Muscle layer of colon (tissue), 2 donors: ENCODE results near the gene AGMO.

Experiments
- H3K27ac ChIP-seq: one replicate; pipeline ENCODE4 v1.7.0; 2013; ENCODE audit warnings: low read depth, mild to moderate bottlenecking, low read length, moderate library complexity
- H3K27me3 ChIP-seq, 2 donors: one replicate each; pipeline ENCODE4 v1.7.0; 2013; ENCODE audit warnings: low read length in 2 of 2, mild to moderate bottlenecking in 2 of 2; ENCODE audit not compliant: insufficient read depth in 2 of 2, control insufficient read depth in 1 of 2
- H3K36me3 ChIP-seq: one replicate; pipeline ENCODE4 v1.7.0; 2013; ENCODE audit warnings: mild to moderate bottlenecking, low read length; ENCODE audit not compliant: insufficient read depth
- H3K4me1 ChIP-seq: one replicate; pipeline ENCODE4 v1.7.0; 2013; ENCODE audit warnings: mild to moderate bottlenecking, low read length; ENCODE audit not compliant: insufficient read depth
- H3K4me3 ChIP-seq, 2 donors: one replicate each; pipeline ENCODE4 v1.7.0; 2013; ENCODE audit warnings: low read length in 2 of 2, low read depth in 1 of 2, mild to moderate bottlenecking in 1 of 2, moderate library complexity in 1 of 2
- H3K9ac ChIP-seq: one replicate; pipeline ENCODE4 v1.7.0; 2013; ENCODE audit warnings: low read length
- H3K9me3 ChIP-seq: one replicate; pipeline ENCODE4 v1.7.0; 2013; ENCODE audit warnings: mild to moderate bottlenecking, low read length
- donor health status: abdominal sarcoma.
- donor health status: Adenocarcinoma of cecum.

AGMO gene

DNA sequence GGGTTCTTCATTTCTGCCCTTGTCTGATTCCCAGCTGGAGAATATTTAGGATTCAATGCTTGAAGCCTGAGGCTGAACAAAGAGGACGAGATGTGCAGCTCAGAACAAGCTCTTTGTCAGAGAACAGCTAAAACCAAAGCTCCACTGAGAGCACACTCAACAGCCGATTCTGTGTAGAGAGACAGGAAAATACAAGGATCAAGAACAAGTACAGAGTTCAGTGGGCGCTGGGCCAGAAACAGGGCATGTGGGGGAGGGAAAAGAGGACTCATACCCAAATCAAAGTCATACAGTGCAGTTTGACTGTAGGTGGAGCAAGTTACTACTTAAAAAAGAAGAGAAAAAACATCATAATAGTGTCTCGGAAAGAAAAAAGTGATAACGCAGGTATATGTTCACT, at the start of gene AGMO:
Gene AGMO (minus strand): TSS at position 181 of the 400 bp plus-strand sequence.
- H3K4me3 ChIP-seq: no peak within 1 kb of the TSS
- H3K36me3 ChIP-seq: no peaks in the 10 kb centered on the region
- no peaks in the 10 kb centered on the region for H3K9me3 ChIP-seq
- no peak within 1 kb of the TSS for H3K27ac ChIP-seq
- no peaks in the 10 kb centered on the region for H3K27me3 ChIP-seq
- no peak within 1 kb of the TSS for H3K9ac ChIP-seq
- H3K4me1 ChIP-seq: no peaks in the 10 kb centered on the region

- H3K27me3 ChIP-seq: no peaks in the 10 kb centered on the region
- no peak overlapping the region for H3K4me3 ChIP-seq
- H3K9me3 ChIP-seq: no peaks in the 10 kb centered on the region
- H3K27ac ChIP-seq: no peak overlapping the region
- no peak overlapping the region for H3K9ac ChIP-seq
- H3K36me3 ChIP-seq: no peaks in the 10 kb centered on the region
- no peaks in the 10 kb centered on the region for H3K4me1 ChIP-seq
These were observed 48.7 kb upstream of the AGMO start for GRCh38 chr7:15610503-15610902.

GRCh38 chr7:15609287-15609686, 47.5 kb upstream of the AGMO start:
- no peaks in the 10 kb centered on the region for H3K36me3 ChIP-seq
- no peak overlapping the region for H3K4me3 ChIP-seq
- H3K9ac ChIP-seq: no peak overlapping the region
- H3K27me3 ChIP-seq: no peaks in the 10 kb centered on the region
- no peak overlapping the region for H3K27ac ChIP-seq
- no peaks in the 10 kb centered on the region for H3K4me1 ChIP-seq
- no peaks in the 10 kb centered on the region for H3K9me3 ChIP-seq

DNA sequence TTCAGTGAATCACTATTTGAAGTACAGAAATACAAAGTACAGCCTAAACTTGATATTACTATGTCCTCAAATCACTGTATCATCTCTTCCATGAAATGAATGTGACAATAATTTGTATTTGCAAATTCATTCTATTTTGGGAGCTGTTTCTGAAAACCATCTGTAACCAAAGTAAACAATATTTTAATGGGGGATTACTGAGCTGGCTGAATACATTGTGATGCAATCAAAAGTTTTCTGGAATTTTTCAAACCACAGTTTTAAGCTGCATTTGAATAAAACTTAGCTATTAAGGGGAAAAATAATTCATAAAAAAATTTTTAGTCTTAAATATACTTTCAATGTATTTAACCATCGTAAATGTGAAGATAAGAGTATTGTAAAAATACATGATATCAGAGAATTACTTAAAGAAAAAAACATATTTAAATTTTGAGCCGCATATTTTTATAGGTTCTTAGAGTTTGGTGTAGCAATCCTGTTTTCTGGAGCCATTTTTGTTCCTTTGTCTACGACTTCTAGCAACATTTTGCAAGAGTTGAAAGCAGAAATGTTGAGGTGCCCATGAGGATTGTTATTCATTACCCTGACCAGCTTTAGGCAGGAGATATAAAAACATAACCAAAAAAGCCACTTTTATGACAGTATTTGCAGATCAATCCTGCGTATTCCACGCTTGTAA, 45.9 kb upstream of the AGMO start:
- Histone ChIP-seq H3K9me3 (no peaks in the 10 kb centered on the region), H3K4me1 (no peaks in the 10 kb centered on the region), H3K27me3 (no peaks in the 10 kb centered on the region), H3K9ac (no peak overlapping the region), H3K36me3 (no peaks in the 10 kb centered on the region), H3K4me3 (no peak overlapping the region), H3K27ac (no peak overlapping the region)

DNA sequence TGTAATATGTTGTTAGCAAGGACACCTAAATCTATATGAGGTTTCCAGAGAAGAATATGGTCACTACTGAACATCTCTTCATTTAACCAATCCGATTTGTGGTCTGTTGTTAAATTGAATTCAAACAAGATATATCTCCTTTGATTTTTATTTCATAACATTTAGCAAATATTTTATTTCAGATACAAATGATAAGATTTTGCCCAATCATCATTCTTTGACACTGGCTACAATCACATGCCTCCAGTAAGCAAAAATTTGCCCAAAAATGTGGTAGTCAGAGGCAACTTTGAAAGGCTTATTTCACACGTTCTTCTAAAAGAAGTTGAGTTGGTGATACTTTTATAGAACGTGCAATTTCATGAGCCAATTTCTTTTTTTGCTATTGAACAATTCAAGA, 44.7 kb upstream of the AGMO start:
- Histone ChIP-seq H3K27ac (no peak overlapping the region), H3K9ac (no peak overlapping the region), H3K36me3 (no peaks in the 10 kb centered on the region), H3K4me3 (no peak overlapping the region), H3K4me1 (no peaks in the 10 kb centered on the region), H3K27me3 (no peaks in the 10 kb centered on the region), H3K9me3 (no peaks in the 10 kb centered on the region)

DNA sequence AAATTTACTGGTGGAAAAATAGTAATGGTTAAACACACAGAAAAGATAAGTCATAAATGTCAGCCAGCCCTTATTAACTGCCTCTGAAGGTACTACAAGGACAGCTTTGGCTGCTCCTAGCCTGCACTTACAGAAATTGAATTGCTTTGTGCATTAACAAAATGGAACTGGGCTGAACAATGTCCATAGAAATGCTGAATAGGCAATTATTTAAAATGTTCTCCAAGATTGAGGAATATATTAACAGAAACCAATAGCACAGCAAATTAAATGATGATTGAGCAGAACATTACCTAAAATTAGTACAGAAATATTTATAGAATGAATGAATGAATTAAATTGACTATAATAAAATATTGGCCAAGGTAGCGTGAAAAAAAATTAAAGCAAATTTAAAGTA, 42.4 kb upstream of the AGMO start:
- Histone ChIP-seq H3K9me3 (no peaks in the 10 kb centered on the region), H3K4me3 (no peak overlapping the region), H3K4me1 (no peaks in the 10 kb centered on the region), H3K36me3 (no peaks in the 10 kb centered on the region), H3K27me3 (no peaks in the 10 kb centered on the region), H3K27ac (no peak overlapping the region), H3K9ac (no peak overlapping the region)

GRCh38 chr7:15603124-15603523, 41.3 kb upstream of the AGMO start:
- Histone ChIP-seq H3K27me3 (no peaks in the 10 kb centered on the region), H3K9me3 (no peaks in the 10 kb centered on the region), H3K36me3 (no peaks in the 10 kb centered on the region), H3K27ac (no peak overlapping the region), H3K4me1 (no peaks in the 10 kb centered on the region), H3K9ac (no peak overlapping the region), H3K4me3 (no peak overlapping the region)

GRCh38 chr7:15602236-15602635, 40.4 kb upstream of the AGMO start:
- H3K27me3 ChIP-seq: no peaks in the 10 kb centered on the region
- H3K9me3 ChIP-seq: no peaks in the 10 kb centered on the region
- no peak overlapping the region for H3K27ac ChIP-seq
- no peaks in the 10 kb centered on the region for H3K4me1 ChIP-seq
- no peak overlapping the region for H3K9ac ChIP-seq
- H3K4me3 ChIP-seq: no peak overlapping the region
- no peaks in the 10 kb centered on the region for H3K36me3 ChIP-seq

DNA sequence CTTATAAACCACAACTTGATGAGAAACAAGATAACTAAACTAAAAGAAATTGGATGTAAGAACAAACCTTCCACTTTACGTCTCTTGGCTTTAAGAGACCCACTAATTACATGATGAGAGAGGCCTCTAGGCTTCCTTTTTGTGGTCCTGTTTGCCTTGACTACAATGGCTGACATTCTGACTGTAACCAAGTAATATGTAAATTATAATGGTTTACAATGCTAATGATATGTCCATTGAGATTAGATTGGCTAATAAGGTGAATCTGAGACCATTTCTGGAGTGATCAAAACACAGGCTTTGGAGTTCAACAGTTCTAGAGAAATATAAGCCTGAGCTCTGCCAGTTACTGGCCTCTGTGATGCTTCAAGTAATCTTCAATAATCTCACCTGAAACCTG, 39.4 kb upstream of the AGMO start:
- H3K27ac ChIP-seq: no peak overlapping the region
- no peaks in the 10 kb centered on the region for H3K36me3 ChIP-seq
- H3K4me1 ChIP-seq: no peaks in the 10 kb centered on the region
- H3K9ac ChIP-seq: no peak overlapping the region
- no peaks in the 10 kb centered on the region for H3K9me3 ChIP-seq
- no peaks in the 10 kb centered on the region for H3K27me3 ChIP-seq
- no peak overlapping the region for H3K4me3 ChIP-seq

DNA sequence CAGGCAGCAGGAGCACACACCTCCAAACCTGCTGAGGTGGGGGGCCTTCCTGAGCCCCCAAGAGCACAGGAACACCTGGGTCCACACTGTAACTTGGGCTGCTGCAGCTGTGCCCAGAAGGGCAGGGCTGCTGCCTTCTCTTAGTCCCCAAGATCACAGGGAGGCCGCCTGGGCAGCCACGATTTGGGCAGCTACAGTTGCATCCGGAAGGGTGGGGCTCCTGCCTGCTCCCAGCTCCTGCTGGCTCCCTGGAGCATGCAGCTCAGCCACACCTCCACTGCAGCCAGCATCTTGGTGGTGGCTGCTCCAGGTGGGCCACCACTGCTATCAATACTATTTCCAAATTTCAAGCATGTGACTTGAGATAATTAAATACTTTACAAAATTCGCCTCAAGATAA, 38.5 kb upstream of the AGMO start:
- no peak overlapping the region for H3K9ac ChIP-seq
- no peak overlapping the region for H3K27ac ChIP-seq
- no peak overlapping the region for H3K4me3 ChIP-seq

GRCh38 chr7:15594461-15594860, 32.6 kb upstream of the AGMO start:
- no peaks in the 10 kb centered on the region for H3K27me3 ChIP-seq
- H3K4me1 ChIP-seq: no peaks in the 10 kb centered on the region
- no peak overlapping the region for H3K9ac ChIP-seq
- H3K9me3 ChIP-seq: no peaks in the 10 kb centered on the region
- no peaks in the 10 kb centered on the region for H3K36me3 ChIP-seq
- H3K4me3 ChIP-seq: no peak overlapping the region
- H3K27ac ChIP-seq: no peak overlapping the region

More for the DNA sequence above, 38.5 kb upstream of the AGMO start:
- no peaks in the 10 kb centered on the region for H3K4me1 ChIP-seq
- H3K27me3 ChIP-seq: no peaks in the 10 kb centered on the region
- no peaks in the 10 kb centered on the region for H3K9me3 ChIP-seq
- no peaks in the 10 kb centered on the region for H3K36me3 ChIP-seq

GRCh38 chr7:15593382-15593781, 31.6 kb upstream of the AGMO start:
- Histone ChIP-seq H3K9me3 (no peaks in the 10 kb centered on the region), H3K4me1 (no peaks in the 10 kb centered on the region), H3K4me3 (no peak overlapping the region), H3K27ac (no peak overlapping the region), H3K36me3 (no peaks in the 10 kb centered on the region), H3K9ac (no peak overlapping the region), H3K27me3 (no peaks in the 10 kb centered on the region)
